ENCODE results near the gene FIZ1.

DNA sequence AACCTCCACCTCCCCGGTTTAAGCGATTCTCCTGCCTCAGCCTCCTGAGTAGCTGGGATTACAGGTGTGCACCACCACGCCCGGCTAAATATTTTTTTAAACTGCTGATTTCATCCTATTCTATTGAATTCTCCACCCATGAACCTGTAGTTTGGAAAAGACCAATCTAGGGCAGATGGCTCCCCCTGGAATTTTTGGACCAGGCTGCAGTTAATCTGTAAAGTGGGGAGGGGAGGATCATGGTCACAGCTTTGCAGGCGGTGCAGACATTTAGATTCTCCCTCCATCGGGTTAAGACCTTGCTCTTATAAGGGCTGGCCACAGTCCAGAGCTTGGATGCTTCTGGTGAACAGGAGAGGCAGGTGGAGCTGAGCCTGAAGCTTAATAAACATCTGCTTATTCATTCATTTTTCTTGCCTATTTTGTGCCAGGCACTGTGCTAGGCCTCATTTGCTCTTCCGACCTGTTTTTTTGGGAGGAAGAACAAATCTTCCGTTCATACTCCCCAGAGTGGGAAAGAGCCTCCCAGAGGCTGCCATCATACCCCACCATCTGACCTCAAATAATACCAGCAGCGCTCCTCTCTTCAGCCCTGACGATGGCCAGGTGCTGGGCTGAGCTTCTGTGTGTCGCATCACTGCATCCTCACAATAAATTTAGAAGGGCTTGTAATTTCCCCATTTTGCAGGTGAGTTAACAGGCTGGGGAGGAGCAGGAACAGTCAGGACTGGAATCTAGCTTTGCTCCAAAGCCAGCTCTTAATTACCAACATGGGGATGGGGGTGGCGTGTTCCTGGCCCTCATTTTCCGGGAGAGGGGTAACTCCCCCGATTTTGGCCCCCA, 47.8 kb upstream of the FIZ1 start:
- no peak for TF ChIP-seq TCF4 (CRISPR knock-in tag; IDR thresholded peaks at IDR 0.05; ENCODE audit: borderline replicate concordance)
- TF ChIP-seq PPARA (CRISPR knock-in tag; IDR thresholded peaks at IDR 0.05; ENCODE audit: borderline replicate concordance), result no peak
- no peak for TF ChIP-seq SNAI2 (CRISPR knock-in tag; IDR thresholded peaks at IDR 0.05)
- no peak for TF ChIP-seq ZFP30 (CRISPR knock-in tag; IDR thresholded peaks at IDR 0.05)
- no peak for TF ChIP-seq ZNF8 (CRISPR knock-in tag; IDR thresholded peaks at IDR 0.05)
- TF ChIP-seq ZNF70 (CRISPR knock-in tag; IDR thresholded peaks at IDR 0.05), result no peak
- TF ChIP-seq, protein P1, sequence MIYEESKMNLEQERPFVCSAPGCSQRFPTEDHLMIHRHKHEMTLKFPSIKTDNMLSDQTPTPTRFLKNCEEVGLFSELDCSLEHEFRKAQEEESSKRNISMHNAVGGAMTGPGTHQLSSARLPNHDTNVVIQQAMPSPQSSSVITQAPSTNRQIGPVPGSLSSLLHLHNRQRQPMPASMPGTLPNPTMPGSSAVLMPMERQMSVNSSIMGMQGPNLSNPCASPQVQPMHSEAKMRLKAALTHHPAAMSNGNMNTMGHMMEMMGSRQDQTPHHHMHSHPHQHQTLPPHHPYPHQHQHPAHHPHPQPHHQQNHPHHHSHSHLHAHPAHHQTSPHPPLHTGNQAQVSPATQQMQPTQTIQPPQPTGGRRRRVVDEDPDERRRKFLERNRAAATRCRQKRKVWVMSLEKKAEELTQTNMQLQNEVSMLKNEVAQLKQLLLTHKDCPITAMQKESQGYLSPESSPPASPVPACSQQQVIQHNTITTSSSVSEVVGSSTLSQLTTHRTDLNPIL (CRISPR knock-in tag; IDR thresholded peaks at IDR 0.05; ENCODE audit: low read depth), result no peak
- no peak for TF ChIP-seq ZFP3 (CRISPR knock-in tag; IDR thresholded peaks at IDR 0.05)
- TF ChIP-seq, protein P2, sequence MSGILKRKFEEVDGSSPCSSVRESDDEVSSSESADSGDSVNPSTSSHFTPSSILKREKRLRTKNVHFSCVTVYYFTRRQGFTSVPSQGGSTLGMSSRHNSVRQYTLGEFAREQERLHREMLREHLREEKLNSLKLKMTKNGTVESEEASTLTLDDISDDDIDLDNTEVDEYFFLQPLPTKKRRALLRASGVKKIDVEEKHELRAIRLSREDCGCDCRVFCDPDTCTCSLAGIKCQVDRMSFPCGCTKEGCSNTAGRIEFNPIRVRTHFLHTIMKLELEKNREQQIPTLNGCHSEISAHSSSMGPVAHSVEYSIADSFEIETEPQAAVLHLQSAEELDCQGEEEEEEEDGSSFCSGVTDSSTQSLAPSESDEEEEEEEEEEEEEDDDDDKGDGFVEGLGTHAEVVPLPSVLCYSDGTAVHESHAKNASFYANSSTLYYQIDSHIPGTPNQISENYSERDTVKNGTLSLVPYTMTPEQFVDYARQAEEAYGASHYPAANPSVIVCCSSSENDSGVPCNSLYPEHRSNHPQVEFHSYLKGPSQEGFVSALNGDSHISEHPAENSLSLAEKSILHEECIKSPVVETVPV (CRISPR knock-in tag; IDR thresholded peaks at IDR 0.05), result no peak
- TF ChIP-seq TOX (CRISPR knock-in tag; IDR thresholded peaks at IDR 0.05; ENCODE audit: borderline replicate concordance), result no peak
- TF ChIP-seq RARB (CRISPR knock-in tag; IDR thresholded peaks at IDR 0.05), result no peak

Data from SK-N-SH treated with all-trans-retinoic acid at 6 μM for 48 hours (cell line).